ENCODE results near the gene MARCHF7. TPM values are rescaled to one million over a fixed set of nuclear protein-coding genes. Genes with fewer than 3 reads are reported as not detected.
"Not testable (repeated sequence)": the region's sequence is repeated elsewhere in the genome, so short reads cannot be mapped to it uniquely, and the experiment has no call there.

MARCHF7 gene
- total RNA-seq, 2 donors from 2014 or later, result 70.6 to 79.5 TPM

DNA sequence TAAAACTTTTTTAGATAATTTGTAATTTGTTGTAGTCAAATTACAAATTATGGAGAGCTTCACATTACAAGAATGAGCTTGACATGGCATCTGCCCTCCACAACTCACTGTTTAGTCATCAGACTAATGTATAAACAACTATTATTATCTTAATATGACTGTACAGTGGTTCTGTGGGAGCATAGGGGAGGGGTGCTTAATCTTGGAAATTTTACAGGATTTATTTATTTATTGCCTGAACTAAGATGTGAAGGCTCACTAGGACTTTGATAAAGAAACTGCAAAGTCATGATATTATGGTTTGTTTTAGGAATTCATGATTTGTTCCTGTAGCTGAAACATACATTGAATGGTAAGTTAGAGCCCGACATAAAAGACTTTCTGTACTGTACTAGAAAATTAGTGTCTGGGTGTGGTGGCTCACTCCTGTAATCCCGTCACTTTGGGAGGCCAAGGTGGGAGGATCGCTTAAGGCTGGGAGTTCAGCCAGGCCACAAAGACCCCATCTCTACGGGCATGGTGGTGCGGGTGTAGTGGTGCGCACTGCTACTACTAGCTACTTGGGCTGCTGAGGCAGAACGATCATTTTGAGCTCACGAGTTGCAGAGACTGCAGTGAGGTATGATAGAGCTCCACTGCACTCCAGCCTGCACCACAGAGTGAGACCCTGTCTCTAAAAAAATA, 2.1 kb downstream of the MARCHF7 start:
- DNase-seq (ENCODE audit: low spot score), result no peak
- Histone ChIP-seq H3K9me3 (no peaks in the 10 kb centered on the region), H3K4me1 (peaks cover 0 to 72% of the 10 kb centered on the region in 2 donors), H3K27ac (peak overlapping the region in 1 of 2 donors; percentile 99), H3K27me3 (no peaks in the 10 kb centered on the region), H3K4me3 (peak overlapping the region; percentile 75 to 97), H3K36me3 (peaks cover 24% of the 10 kb centered on the region)
- TF ChIP-seq, protein P1, sequence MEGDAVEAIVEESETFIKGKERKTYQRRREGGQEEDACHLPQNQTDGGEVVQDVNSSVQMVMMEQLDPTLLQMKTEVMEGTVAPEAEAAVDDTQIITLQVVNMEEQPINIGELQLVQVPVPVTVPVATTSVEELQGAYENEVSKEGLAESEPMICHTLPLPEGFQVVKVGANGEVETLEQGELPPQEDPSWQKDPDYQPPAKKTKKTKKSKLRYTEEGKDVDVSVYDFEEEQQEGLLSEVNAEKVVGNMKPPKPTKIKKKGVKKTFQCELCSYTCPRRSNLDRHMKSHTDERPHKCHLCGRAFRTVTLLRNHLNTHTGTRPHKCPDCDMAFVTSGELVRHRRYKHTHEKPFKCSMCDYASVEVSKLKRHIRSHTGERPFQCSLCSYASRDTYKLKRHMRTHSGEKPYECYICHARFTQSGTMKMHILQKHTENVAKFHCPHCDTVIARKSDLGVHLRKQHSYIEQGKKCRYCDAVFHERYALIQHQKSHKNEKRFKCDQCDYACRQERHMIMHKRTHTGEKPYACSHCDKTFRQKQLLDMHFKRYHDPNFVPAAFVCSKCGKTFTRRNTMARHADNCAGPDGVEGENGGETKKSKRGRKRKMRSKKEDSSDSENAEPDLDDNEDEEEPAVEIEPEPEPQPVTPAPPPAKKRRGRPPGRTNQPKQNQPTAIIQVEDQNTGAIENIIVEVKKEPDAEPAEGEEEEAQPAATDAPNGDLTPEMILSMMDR (IDR thresholded peaks at IDR 0.05), result no peak

DNA sequence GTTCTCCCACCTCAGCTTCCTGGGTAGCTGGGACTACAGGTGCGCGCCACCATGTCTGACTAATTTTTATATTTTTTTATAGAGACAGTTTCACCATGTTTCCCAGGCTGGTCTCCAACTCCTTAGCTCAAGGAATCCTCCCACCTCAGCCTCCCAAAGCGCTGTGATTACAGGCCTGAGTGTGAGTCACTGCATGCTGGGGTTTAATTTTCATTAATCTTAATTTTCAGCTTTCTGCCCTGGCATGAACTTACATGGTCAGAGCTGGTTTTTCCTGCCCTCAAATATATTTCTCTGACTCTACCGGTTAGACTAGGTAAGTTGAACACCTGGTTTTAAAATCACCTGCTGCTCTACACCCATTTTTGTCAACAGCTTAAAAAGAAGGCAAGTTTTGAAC, 3.1 kb downstream of the MARCHF7 start:
- Histone ChIP-seq H3K27me3 (no peaks in the 10 kb centered on the region), H3K9me3 (no peaks in the 10 kb centered on the region), H3K4me3 (no peak overlapping the region), H3K27ac (no peak overlapping the region), H3K4me1 (peaks cover 0 to 78% of the 10 kb centered on the region in 2 donors), H3K36me3 (peaks cover 26% of the 10 kb centered on the region)
- no peak for DNase-seq (ENCODE audit: low spot score)
- TF ChIP-seq, protein P1 (IDR thresholded peaks at IDR 0.05), result no peak

DNA sequence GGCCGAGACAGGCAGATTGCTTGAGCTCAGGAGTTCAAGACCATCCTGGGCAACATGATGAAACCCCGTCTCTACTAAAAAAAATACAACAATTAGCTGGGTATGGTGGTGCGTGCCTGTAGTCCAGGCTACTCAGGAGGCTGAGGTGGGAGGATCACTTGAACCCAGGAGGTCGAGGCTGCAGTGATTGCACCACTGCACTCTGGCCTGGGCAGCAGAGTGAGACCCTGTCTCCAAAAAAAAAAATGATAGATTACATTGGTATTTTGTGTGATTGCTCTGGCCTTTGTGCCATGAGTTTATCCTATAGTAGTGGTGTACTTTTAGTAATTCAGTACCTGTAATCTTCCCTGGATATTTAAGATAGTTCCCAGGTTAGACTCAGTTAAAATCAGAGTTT, 4.1 kb downstream of the MARCHF7 start:
- DNase-seq (ENCODE audit: low spot score); H3K4me3 ChIP-seq; H3K27me3 ChIP-seq; H3K9me3 ChIP-seq; H3K27ac ChIP-seq: not testable (repeated sequence)
- Histone ChIP-seq H3K4me1 (peaks cover 0 to 78% of the 10 kb centered on the region in 2 donors), H3K36me3 (peaks cover 26% of the 10 kb centered on the region)

DNA sequence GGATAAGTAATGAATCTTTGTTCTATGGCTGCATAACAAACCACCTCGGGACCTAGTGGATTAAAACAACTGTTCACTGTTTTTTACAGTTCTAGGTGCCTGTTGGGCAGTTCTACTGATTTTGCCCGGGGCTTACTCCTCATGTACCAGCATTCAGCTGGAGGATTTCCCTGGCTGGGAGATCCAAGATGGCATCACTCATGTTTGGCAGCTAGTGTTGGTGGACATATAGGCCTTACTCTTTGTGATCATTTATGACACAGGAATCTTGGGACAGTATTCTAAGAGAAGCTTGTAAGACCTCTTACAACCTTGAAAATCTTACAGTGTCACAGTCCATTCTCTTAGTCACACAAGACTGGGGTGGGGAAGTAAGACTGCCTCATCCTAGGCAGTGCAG, 4.6 kb downstream of the MARCHF7 start:
- Histone ChIP-seq H3K4me1 (peaks cover 0 to 80% of the 10 kb centered on the region in 2 donors), H3K4me3 (no peak overlapping the region), H3K36me3 (peaks cover 26% of the 10 kb centered on the region), H3K27ac (no peak overlapping the region), H3K9me3 (no peaks in the 10 kb centered on the region), H3K27me3 (no peaks in the 10 kb centered on the region)
- DNase-seq (ENCODE audit: low spot score), result no peak
- TF ChIP-seq, protein P1 (IDR thresholded peaks at IDR 0.05), result no peak

DNA sequence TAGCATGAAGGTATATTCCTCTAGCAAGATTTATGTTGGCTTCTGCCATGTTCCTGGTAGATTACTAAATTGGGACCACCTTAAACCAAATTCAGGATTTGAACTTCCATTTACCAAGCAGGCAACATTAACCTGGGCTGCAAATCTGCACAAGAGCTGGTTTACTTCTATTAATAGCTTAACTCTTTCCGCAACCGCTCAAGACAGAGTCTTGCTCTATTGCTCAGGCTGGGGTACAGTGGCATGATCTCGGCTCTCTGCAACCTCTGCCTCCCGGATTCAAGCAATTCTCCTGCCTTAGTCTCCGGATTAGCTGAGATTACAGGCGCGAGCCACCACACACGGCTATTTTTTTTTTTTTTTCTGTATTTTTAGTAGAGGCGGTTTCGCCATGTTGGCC, 8.4 kb downstream of the MARCHF7 start:
- H3K9me3 ChIP-seq, result no peaks in the 10 kb centered on the region
- DNase-seq (ENCODE audit: low spot score), result no peak
- TF ChIP-seq, protein P1 (IDR thresholded peaks at IDR 0.05), result no peak
- H3K27ac ChIP-seq, result no peak overlapping the region
- H3K36me3 ChIP-seq, result peaks cover 21% of the 10 kb centered on the region
- H3K4me3 ChIP-seq, result no peak overlapping the region
- H3K4me1 ChIP-seq, result peaks cover 0 to 85% of the 10 kb centered on the region in 2 donors
- H3K27me3 ChIP-seq, result no peaks in the 10 kb centered on the region

DNA sequence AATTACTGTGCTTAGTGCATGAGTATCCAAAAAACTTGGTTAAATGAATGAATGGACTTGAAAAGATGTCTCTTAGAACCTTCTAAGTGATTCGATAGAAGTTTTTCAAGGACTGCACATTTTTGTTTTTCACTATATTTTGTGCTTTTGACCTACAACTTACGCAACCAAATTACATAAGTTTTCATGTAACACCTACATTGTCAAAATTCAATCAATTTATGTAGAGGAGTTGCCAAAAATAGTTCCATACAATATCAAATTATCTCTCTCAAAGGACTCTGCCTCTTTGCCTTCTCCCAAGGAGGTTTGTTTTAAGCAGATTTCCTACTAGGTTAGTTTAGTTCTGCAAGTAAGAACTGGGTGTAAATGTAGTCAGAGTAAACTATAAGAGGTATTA, 10.3 kb downstream of the MARCHF7 start:
- H3K27me3 ChIP-seq, result no peaks in the 10 kb centered on the region
- DNase-seq (ENCODE audit: low spot score), result no peak
- H3K4me1 ChIP-seq, result peaks cover 0 to 83% of the 10 kb centered on the region in 2 donors
- H3K27ac ChIP-seq, result no peak overlapping the region
- peaks cover 8% of the 10 kb centered on the region for H3K36me3 ChIP-seq
- TF ChIP-seq, protein P1 (IDR thresholded peaks at IDR 0.05), result no peak
- no peak overlapping the region for H3K4me3 ChIP-seq
- H3K9me3 ChIP-seq, result no peaks in the 10 kb centered on the region

DNA sequence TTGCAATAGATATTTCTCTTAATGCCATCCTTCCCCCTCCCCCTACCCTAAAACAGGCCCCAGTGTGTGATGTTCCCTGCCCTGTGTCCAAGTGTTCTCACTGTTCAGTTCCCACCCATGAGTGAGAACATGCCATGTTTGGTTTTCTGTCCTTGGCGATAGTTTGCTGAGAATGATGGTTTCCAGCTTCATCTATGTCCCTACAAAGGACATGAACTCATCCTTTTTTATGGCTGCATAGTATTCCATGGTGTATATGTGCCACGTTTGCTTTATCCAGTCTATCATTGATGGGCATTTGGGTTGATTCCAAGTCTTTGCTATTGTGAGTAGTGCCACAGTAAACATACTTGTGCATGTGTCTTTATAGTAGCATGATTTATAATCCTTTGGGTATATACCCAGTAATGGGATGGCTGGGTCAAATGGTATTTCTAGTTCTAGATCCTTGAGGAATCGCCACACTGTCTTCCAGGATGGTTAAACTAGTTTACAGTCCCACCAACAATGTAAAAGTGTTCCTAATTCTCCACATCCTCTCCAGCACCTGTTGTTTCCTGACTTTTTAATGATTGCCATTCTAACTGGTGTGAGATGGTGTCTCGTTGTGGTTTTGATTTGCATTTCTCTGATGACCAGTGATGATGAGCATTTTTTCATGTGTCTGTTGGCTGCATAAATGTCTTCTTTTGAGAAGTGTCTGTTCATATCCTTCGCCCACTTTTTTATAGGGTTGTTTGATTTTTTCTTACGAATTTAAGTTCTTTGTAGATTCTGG, 12.7 kb downstream of the MARCHF7 start:
- not testable (repeated sequence) for DNase-seq (ENCODE audit: low spot score); H3K9me3 ChIP-seq; H3K4me3 ChIP-seq; H3K27me3 ChIP-seq; H3K36me3 ChIP-seq
- peaks cover 0 to 60% of the 10 kb centered on the region in 2 donors for H3K4me1 ChIP-seq
- H3K27ac ChIP-seq, result peak overlapping the region in 1 of 2 donors; percentile 65
